TTC549 (cell line): Measurements from ENCODE around the gene FAM221B.

Experiments used
- FAIRE-seq: peaks from 2 replicates; lab custom pipeline; 2012; peaks lifted over from hg19 to GRCh38; lab: Jason Lieb, UNC

The FAM221B gene

GRCh38 chr9:35828716-35829083 is at the start of gene FAM221B:
TSS of gene FAM221B (minus strand) at chr9:35828732. CDS start at chr9:35826161, 2,571 bp downstream.
- FAIRE-seq: no peak

DNA sequence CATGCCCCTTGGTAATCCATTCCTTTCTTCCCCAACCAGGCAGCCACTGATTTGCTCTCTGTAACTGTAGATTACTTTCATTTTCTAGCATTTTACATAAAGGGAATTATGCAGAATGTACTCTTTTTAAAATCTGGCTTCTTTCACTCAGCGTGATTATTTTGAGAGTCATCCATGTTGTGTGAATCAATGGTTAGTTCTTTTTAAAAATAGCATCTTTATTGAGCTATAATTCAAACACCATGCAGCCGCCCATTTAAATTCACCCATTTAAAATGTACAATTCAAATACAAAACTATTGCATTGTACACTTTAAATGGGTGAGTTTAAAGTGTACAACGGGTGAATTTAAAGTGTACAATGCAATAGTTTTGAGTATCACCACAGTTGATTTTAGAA is 44.0 kb upstream of the FAM221B start:
- FAIRE-seq: no peak

- no peak for FAIRE-seq
Observed at GRCh38 chr9:35871545-35871944, 43.0 kb upstream of the FAM221B start.

GRCh38 chr9:35870351-35870923 is 41.9 kb upstream of the FAM221B start, which contains the start of gene OR13J1:
TSS of gene OR13J1 (minus strand) at chr9:35870401. CDS start at chr9:35870401, 0 bp downstream.
- FAIRE-seq: no peak

GRCh38 chr9:35869621-35870216 is 41.2 kb upstream of the FAM221B start:
- FAIRE-seq: no peak

DNA sequence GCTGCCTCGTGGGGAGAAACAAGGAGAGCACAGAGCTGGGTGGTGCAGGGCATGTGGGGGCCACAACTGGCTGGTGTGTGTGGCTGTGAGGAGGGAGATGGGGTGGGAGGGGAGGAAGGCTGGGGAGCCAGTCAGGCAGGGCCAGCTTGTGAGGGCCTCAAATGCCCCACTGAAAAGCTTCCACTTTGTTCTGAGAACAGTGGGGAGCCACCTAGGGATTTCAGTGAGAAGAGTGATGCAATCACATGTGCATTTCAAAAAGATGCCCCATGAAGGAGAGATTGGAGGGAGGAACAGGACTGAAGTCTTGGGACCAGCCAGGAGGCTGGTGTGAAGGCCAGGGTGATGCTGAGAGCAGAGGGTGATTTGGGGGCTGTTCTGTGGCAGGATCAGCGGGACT is 40.4 kb upstream of the FAM221B start:
- FAIRE-seq: no peak

- FAIRE-seq: no peak
Observed at GRCh38 chr9:35867538-35867937, 39.0 kb upstream of the FAM221B start.

GRCh38 chr9:35864695-35865255 is 36.2 kb upstream of the FAM221B start:
- no peak for FAIRE-seq

DNA sequence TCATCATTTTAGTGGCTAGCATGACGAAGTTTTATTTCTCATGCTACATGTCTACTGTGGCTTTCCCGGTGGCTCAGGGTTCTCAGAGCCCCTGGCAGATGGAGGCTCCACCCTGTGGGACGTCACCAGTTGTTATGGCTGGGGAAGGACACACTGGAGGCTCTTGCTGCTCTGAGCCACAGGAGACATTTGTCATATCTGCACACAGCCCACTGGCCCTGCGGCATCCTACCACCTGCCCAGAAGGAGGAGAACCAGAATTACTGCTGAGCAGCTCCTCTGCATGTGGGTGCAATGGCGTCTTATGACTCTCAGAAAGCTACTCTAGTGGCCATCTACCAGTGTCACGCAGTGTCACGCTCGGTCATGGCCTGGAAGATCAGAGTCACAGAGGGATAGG is 35.1 kb upstream of the FAM221B start:
- FAIRE-seq: no peak

DNA sequence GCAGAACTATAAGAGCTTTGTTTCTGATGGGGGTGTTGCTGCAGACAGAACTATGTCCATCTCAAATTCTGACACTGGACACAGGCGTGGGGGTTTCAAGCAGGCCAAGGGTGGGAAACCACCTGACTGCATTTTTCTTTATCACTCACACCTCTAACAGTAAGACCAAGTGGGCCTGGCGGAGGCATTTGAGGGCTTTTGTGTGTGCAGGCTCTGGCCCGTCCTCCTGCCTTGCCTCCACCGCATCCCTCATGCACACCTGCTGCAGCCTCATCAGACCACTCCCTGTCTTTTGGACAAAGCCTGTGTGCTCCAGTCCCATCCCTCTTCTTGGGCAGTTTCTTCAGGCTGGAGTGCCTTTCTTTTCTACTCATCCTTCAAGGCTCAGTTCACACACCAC is 33.8 kb upstream of the FAM221B start:
- FAIRE-seq: no peak

DNA sequence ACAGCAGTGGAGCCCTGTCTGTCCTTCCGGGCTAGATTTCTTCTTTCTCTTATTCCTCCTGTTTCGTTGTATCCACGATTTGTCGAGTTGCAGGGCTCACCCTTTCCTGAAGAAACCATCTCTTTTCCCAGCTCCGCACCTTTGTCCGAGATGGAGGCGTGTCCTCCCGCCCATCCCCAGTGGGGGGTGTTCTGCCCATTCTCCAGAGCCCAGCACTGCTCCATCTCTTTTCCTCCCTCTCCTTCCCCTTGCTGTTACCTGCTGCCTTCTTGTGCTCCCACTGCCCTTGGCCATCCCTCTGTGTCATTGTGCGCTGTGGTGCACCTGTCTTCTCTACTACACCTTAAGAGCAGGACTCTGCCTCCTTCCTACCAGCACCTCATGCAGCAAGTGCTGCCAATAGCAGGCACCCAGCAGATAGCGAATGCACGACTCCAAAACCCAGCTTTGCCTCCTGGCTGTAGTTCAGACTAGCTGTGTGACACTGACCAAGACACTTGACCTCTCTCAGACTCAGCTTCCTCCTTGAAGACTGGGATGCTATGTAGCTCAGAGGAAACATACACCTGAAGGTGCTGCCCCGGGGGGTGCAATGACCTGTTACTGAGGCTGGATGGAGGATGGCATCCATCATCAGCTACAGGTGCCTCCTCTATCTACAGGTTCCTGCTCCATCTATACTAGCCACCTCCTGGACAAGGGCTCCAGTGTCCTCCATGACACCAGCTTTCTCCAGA is 32.8 kb upstream of the FAM221B start:
- FAIRE-seq: no peak

- FAIRE-seq: no peak
Observed at GRCh38 chr9:35859990-35860339, 31.4 kb upstream of the FAM221B start.

DNA sequence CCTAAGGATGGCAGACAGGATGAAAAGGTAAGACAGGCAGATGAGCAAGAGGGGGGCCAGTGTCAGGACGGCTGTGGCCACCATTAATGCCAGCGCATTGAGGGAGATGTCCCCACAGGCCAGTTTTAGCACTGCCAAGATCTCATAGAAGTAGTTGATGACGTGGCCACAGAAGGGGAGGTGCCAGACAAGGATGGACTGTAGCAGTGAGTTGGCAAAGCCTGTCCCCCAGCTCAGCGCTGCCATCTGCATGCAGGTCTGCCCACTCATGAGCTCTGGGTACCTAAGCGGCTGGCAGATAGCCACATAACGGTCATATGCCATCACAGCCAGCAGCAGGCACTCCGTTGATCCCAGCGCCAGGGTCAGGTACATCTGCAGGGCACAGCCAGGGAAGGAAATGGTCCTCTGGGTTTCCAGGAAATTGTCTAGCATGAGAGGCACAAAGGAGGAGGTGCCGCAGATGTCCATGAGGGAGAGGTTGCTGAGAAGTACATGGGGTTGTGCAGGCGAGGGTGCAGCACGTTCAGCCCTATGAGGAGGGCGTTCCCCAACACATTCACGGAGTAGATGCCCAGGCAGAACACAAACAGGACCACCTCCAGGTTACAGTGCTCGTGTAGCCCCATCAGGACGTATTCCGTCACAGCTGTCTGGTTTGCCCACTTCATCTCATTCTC is 30.9 kb upstream of the FAM221B start:
- FAIRE-seq: no peak

DNA sequence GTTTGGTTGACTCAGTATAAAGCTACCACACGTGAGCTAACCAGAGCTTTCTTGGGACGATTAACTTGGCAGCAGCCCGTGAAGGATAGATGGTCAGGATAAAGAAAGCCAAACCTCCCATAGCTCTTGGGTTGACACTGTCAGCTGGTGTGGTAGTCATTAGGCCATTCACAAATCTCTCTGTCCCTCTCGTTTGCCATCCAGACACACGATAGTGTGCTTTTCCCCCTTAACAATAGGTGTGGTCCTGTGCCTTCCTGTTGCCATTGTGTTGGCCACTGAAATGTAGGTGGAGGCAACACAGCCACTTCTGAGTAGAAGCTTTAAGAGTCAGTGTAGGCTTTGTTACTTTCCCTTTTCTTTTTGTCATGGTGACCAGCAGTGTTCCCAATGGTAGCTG is 29.9 kb upstream of the FAM221B start:
- no peak for FAIRE-seq

DNA sequence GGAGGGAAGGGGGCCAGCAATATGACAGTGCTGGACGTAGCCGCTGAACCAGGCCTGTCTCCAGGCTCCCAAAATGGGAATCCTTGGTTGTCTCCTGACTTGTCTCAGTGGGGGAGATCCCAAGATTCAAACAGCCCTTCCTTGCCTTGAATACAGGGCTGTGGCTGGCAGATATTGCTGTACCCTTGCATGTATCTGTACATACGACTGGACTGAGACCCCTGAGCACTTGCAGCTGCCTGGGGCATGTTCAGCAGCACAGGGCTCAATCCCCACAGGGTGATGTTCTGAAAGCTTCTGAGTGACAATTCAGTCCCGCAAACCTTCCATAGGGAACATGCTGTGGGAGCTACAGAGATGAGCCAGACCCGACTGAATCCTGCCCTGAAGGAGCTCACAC is 28.4 kb upstream of the FAM221B start:
- no peak for FAIRE-seq

DNA sequence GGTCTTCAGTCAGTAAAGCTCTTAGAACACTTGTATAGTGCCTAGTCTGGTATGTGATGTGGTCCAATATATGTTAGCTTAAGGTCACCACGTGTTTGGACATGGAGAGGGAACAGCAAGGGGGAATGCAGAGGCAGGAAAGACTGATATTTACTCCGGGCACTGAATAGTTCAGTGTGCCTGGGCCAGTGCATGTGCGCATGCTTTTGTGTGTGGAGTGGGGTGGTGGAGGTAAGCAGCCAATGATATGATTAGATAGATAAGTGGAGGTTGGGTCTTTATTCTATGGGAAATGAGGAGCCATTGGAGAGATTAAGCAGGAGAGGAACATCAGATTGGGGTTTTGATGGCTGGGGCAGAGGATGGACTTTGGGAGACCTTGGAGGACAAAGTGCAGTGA is 27.7 kb upstream of the FAM221B start:
- no peak for FAIRE-seq

DNA sequence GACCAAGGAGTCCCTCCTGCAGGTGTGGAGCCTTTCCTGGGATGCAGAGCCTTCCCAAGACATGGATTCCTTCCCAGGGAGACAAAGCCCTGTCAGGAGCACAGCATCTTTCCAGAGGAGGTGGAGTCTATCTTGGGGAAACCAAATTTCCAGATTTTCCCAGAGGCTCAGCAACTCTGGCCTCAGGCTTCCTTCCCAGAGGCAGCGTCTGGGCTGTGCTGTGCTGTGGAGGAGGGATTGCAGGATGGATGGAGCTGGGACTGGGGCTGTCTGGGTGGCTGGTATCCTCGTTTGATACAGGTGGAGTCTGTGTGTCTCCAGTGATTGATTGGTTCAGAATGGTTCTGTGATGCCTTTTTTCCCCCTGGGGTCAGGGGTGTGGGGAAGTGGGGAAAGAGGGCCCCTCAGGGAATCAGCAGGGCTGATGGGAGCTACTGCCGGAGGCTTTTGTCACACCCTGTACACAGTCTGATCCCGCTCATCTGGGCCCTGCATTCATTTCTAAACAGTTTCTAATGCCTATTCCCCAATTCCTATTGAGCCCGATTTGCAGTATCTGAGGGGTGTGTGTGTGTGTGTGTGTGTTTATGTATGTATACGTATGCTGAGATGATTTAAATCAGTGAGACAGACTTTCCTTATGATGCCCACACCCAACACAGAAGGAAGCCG is 25.7 kb upstream of the FAM221B start:
- no peak for FAIRE-seq

DNA sequence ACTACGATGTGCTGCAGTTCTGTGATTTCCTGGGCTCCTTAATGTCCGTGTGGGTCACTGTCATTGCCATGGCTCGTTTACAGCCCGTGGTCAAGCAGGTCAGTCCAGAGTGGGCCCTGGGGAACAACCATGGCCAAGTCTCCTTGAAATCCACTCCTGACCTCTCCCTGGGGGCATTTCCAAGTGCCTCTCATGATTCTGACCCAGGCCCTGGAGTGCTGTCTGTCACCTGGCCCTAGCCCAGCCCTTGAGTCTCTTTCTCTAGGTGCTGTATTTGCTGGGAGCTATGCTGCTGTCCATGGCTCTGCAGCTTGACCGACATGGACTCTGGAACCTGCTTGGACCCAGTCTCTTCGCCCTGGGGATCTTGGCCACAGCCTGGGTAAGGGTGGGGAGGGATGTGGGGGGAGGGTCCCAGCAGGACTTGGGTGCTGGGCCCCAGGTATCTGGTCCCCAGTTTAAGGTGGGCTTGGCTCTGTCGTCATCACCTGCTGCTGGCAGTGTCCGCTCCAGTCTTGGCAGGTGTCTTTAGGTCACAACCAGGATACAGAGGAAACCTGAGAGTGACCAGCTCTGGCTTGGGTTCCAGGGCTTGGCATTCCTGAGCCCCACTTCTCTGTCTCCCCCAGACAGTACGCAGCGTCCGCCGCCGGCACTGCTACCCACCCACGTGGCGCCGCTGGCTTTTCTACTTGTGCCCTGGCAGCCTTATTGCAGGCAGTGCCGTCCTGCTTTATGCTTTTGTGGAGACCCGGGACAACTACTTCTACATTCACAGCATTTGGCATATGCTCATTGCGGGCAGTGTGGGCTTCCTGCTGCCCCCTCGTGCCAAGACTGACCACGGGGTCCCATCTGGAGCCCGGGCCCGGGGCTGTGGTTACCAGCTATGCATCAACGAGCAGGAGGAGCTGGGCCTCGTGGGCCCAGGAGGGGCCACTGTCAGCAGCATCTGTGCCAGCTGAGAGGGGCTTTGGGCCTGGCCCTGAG is 24.6 kb upstream of the FAM221B start:
- no peak for FAIRE-seq

DNA sequence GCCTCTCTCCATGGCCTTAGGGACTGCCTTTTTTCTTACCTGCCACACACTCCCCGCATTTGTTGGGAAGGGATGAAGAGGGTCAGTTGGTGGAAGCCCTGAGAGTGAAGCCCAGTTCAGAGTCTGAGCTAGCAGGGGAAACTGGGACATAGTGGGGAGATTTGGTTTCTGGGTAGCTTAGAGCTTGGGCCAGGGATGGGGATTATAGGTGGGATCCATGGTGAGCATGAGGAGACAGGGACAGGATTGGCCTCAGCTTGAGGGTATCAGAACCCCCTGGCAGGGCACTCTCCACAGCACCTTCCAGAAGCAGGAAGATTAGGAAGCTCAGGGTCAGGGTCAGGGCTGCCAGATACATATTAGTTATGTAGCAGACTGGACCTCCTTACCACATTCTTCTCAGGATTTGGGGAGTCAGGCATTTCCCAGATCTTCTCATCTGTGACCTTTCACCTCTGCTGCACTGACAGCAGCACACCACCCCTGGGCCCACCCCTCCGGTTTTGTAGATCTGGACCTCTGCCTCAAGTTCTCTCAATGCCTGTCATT is 23.8 kb upstream of the FAM221B start:
- FAIRE-seq: no peak

DNA sequence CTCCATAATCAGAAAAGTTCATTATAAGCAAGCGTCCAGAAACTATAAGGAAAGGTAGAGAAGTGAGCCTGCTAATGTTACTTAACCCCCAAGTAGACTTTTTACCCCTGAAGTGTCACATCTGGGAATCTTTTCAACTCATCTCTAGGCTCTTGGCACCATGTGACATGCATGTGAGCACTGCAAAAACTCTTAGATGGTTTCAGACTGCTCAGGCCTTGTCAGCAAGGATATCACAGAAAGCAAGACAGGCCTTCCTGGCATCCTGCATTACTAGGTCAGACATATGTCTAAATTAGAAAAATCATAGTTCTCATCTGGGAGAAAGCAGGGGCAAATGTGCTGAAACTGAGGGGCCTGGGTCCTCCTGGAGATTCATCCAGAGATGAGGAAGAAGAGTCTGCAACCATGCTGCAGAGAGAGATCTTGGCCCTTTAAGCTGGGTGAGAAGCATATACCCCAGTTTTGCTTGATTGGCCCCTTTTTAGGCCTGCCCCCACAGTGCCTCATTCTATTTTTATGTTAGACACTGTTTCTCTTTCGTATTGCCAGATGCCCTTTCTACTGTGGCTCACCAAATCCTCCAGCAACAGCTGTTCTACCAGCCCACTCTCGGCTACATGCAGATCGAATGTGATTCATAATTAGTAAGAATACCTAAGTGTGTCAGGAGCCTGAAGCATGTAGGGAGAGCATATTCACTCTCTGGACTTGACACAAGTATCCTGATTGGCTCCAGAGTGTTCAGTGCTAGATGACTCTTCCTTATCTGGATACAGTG is 19.4 kb upstream of the FAM221B start:
- no peak for FAIRE-seq
